HepG2 (cell line): Measurements from ENCODE around the gene MYL11. TPM values are rescaled to one million over a fixed set of nuclear protein-coding genes. Genes with fewer than 3 reads are reported as not detected.

Source experiments
- ATAC-seq: fragments of 200-7000 bp; cut with Tn5 transposase; 3 replicates; pipeline ENCODE4 v1.9.1; 2020; ENCODE audit warnings: mild to moderate bottlenecking, moderate library complexity
- BruUV-seq: library from RNA; stranded (reverse); fragments of 400-500 nt; replicated peaks from 2 replicates; lab custom pipeline; 2021; lab: Mats Ljungman, UMichigan
- CTCF ChIA-PET: fragments of 300-600 bp; formaldehyde crosslinking; extraction: SDS; loops from one replicate; lab custom pipeline; 2021; ENCODE audit warnings: low total read pairs, inconsistent platforms, low intra/inter-chr PET ratio; lab: Yijun Ruan, JAX
- POLR2A ChIA-PET: fragments of 350-600 bp; sonication (Branson Sonifier 250); formaldehyde crosslinking; loops from one replicate; lab custom pipeline; 2020; ENCODE audit warnings: antibody characterized with exemption, inconsistent platforms; lab: Yijun Ruan, JAX
- DNase-seq: peaks from one replicate; pipeline ENCODE4 v3.0.0-alpha.2; 2015; ENCODE audit warnings: low spot score
- FAIRE-seq: peaks from 3 replicates; lab custom pipeline; 2011; peaks lifted over from hg19 to GRCh38; lab: Jason Lieb, UNC
- H2AFZ ChIP-seq: one replicate; pipeline ENCODE4 v1.6.1; 2011; ENCODE audit warnings: low read length, inconsistent platforms
- H3K27ac ChIP-seq: fragments of 300-600 bp; 3 replicates; pipeline ENCODE4 v1.8.0; 2011; ENCODE audit warnings: mixed run types, mild to moderate bottlenecking, mixed read lengths, low read length, inconsistent platforms; ENCODE audit not compliant: insufficient read depth; ENCODE audit errors: extremely low read length
- H3K27me3 ChIP-seq, 2 experiments: fragments of 200-600 bp in 1 of 2; 2 replicates in 1 of 2; 3 replicates in 1 of 2; pipeline versions ENCODE4 v1.6.0 to v1.8.0; 2011; ENCODE audit warnings: low read length in 2 of 2, mild to moderate bottlenecking in 2 of 2, moderate library complexity in 2 of 2, inconsistent platforms in 1 of 2; ENCODE audit not compliant: insufficient read depth in 2 of 2, control insufficient read depth in 1 of 2
- H3K36me3 ChIP-seq, 2 experiments: fragments of 200-600 bp in 1 of 2; replicated peaks in 1 of 2; 2 replicates in 1 of 2; 3 replicates in 1 of 2; pipeline versions ENCODE4 v1.5.1 to v1.8.0; 2011; ENCODE audit warnings: low read length in 2 of 2, inconsistent platforms in 1 of 2; ENCODE audit not compliant: insufficient read depth in 2 of 2, control insufficient read depth in 1 of 2
- H3K4me1 ChIP-seq: 2 replicates; pipeline ENCODE4 v1.5.1; 2012; ENCODE audit warnings: low read length, inconsistent platforms; ENCODE audit not compliant: insufficient read depth
- H3K4me2 ChIP-seq: 2 replicates; pipeline ENCODE4 v1.6.0; 2011; ENCODE audit warnings: low read depth, low read length, inconsistent platforms
- H3K4me3 ChIP-seq, 3 experiments: fragments of 200-600 bp in 1 of 3; sonication (generic), shearing (Covaris generic) in 1 of 3; replicated peaks in 1 of 3; 2 replicates each; pipeline ENCODE4 v1.5.1; 2011 to 2016; ENCODE audit warnings: low read length in 3 of 3, inconsistent platforms in 2 of 3, low read depth in 2 of 3, mild to moderate bottlenecking in 2 of 3, control low read depth in 1 of 3, mixed read lengths in 1 of 3; ENCODE audit not compliant: insufficient read depth in 1 of 3
- H3K79me2 ChIP-seq: one replicate; pipeline ENCODE4 v1.6.1; 2011; ENCODE audit warnings: low read length, inconsistent platforms; ENCODE audit not compliant: insufficient read depth
- H3K9ac ChIP-seq: 2 replicates; pipeline ENCODE4 v1.6.0; 2011; ENCODE audit warnings: mild to moderate bottlenecking, low read depth, low read length, inconsistent platforms; ENCODE audit not compliant: insufficient read depth
- H3K9me3 ChIP-seq: 2 replicates; pipeline ENCODE4 v1.5.1; 2012; ENCODE audit warnings: mild to moderate bottlenecking, low read length
- H4K20me1 ChIP-seq: 2 replicates; pipeline ENCODE4 v1.6.0; 2011; ENCODE audit warnings: inconsistent platforms, mild to moderate bottlenecking, low read length, moderate library complexity; ENCODE audit not compliant: insufficient read depth
- AHDC1 ChIP-seq: sonication (generic); formaldehyde crosslinking; IDR thresholded peaks from 2 replicates; pipeline ENCODE4 v1.5.1; 2020; ENCODE audit warnings: mild to moderate bottlenecking, missing genetic modification reagents, borderline replicate concordance
- NKX3-1 ChIP-seq: sonication (generic); formaldehyde crosslinking; IDR thresholded peaks from 2 replicates; pipeline ENCODE4 v1.5.0; 2020; ENCODE audit warnings: missing genetic modification reagents
- POLR2AphosphoS5 ChIP-seq: IDR thresholded peaks from 2 replicates; pipeline ENCODE4 v1.6.1; 2012; ENCODE audit warnings: low read depth, low read length
- SALL1 ChIP-seq: sonication (generic); formaldehyde crosslinking; IDR thresholded peaks from 2 replicates; pipeline ENCODE4 v1.8.0; 2022; ENCODE audit warnings: mild to moderate bottlenecking, missing genetic modification reagents
- SMAD3 ChIP-seq: sonication (generic); formaldehyde crosslinking; IDR thresholded peaks from 2 replicates; pipeline ENCODE4 v1.4.0; 2020; ENCODE audit warnings: missing genetic modification reagents
- TFAP4 ChIP-seq: sonication (generic); IDR thresholded peaks from 2 replicates; pipeline ENCODE4 v1.6.1; 2016; ENCODE audit warnings: low read depth, borderline replicate concordance
- ZNF20 ChIP-seq: sonication (generic); formaldehyde crosslinking; IDR thresholded peaks from 2 replicates; pipeline ENCODE4 v1.4.0; 2020; ENCODE audit warnings: mild to moderate bottlenecking, moderate library complexity, missing genetic modification reagents
- ZNF260 ChIP-seq: sonication (generic); formaldehyde crosslinking; IDR thresholded peaks from 2 replicates; pipeline ENCODE4 v1.4.0; 2020; ENCODE audit warnings: missing genetic modification reagents, low read depth, mild to moderate bottlenecking, borderline replicate concordance
- ZNF274 ChIP-seq: sonication (generic); formaldehyde crosslinking; IDR thresholded peaks from 2 replicates; pipeline ENCODE4 v1.5.1; 2020; ENCODE audit warnings: mild to moderate bottlenecking, missing genetic modification reagents
- ZNF333 ChIP-seq: sonication (generic); formaldehyde crosslinking; IDR thresholded peaks from 2 replicates; pipeline ENCODE4 v1.4.0; 2020; ENCODE audit warnings: mild to moderate bottlenecking, missing genetic modification reagents, borderline replicate concordance
- ZNF44 ChIP-seq: sonication (generic); formaldehyde crosslinking; IDR thresholded peaks from 2 replicates; pipeline ENCODE4 v1.5.1; 2020; ENCODE audit warnings: mild to moderate bottlenecking, missing genetic modification reagents
- ZNF773 ChIP-seq: sonication (generic); formaldehyde crosslinking; IDR thresholded peaks from 2 replicates; pipeline ENCODE4 v1.4.0; 2020; ENCODE audit warnings: missing genetic modification reagents, borderline replicate concordance
- WGBS: methylation state at CpG from one replicate; pipeline ENCODE4 v1.1.6; 2017; ENCODE audit warnings: low lambda C conversion rate; 5-methylcytosine and 5-hydroxymethylcytosine counted together
- in situ Hi-C: cut with HindIII; loops from 2 replicates; pipeline ENCODE4 v1.10.0; 2017; ENCODE audit warnings: low pct_unique_long_range_greater_than_20kb; ENCODE audit not compliant: extremely low pct_ligation_motif_present
- intact Hi-C: fragments of 100-400 bp; cut with micrococcal nuclease; formaldehyde crosslinking; loops from one replicate; pipeline ENCODE4 v1.10.0; 2022; ENCODE audit not compliant: unreplicated experiment
- polyA plus RNA-seq, 8 experiments: library from polyadenylated mRNA; depleted of rRNA in 3 of 8; stranded (reverse) in 7 of 8; unstranded in 1 of 8; fragments of >200 nt; fragmentation: Illumina TruSeq in 4 of 8; extraction: Trizol in 4 of 8; gene quantifications; 2 replicates each; pipeline versions ENCODE4 v1.2.1 to v1.2.3, GENCODE V29; 2011 to 2016; ENCODE audit warnings: low read depth in 4 of 8, missing spikeins in 1 of 8, mixed read lengths in 1 of 8; ENCODE audit not compliant: insufficient read depth in 1 of 8
- total RNA-seq, 5 experiments: library from RNA; depleted of rRNA; stranded (reverse); fragments of >200 nt; fragmentation: Illumina TruSeq; extraction: Trizol; gene quantifications; 2 replicates each; pipeline ENCODE4 v1.2.3, GENCODE V29; 2016; ENCODE audit warnings: low read depth in 1 of 5

The MYL11 gene
- total and polyA plus RNA-seq, 2 of the 13 experiments (the other 11 are each of a cell fraction or from before 2014, with no cell fraction given), result not detected

GRCh38 chr16:30355954-30356308, 18.7 kb upstream of the MYL11 start (continued):
- TF ChIP-seq AHDC1 (CRISPR knock-in tag) (peak; percentile 14; the same call in 1 of the 2 replicates), TFAP4 (no peak), ZNF274 (CRISPR knock-in tag) (0 out of 2 replicates have a peak, but pooled peaks have one; percentile 82)

GRCh38 chr16:30356401-30357084, 18.1 kb upstream of the MYL11 start:
- intact Hi-C loops, result no loop called here
- TF ChIP-seq POLR2AphosphoS5 (0 out of 2 replicates have a peak, but pooled peaks have one; percentile 14), ZNF773 (CRISPR knock-in tag) (no peak), ZNF44 (no peak), NKX3-1 (CRISPR knock-in tag) (no peak), ZNF20 (CRISPR knock-in tag) (0 out of 2 replicates have a peak, but pooled peaks have one; percentile 0), SALL1 (CRISPR knock-in tag) (no peak), ZNF260 (no peak), SMAD3 (CRISPR knock-in tag) (no peak), ZNF333 (CRISPR knock-in tag) (peak; percentile 28; the same call in 1 of the 2 replicates), TFAP4 (no peak)

More at GRCh38 chr16:30356401-30357084, 18.1 kb upstream of the MYL11 start:
- BruUV-seq, result no TSS peak
- H3K9me3 ChIP-seq, result no peaks in the 10 kb centered on the region
- peaks cover 23% of the 10 kb centered on the region for H3K79me2 ChIP-seq
- H3K4me1 ChIP-seq, result peaks cover 52% of the 10 kb centered on the region
- no peaks in the 10 kb centered on the region for H4K20me1 ChIP-seq
- peak overlapping the region; percentile 64 to 94 (median 88); a peak in 5 of 6 replicates for H3K4me3 ChIP-seq
- ChIA-PET CTCF (no interaction called here), POLR2A (interaction anchor here (0.6 to 6.7 kb wide), 12 partner anchors 9 to 302 kb away, joined by 3 to 94 read pairs (median 7); partner anchors contain the start of genes DCTPP1, FBRS, TBC1D10B and ZNF48)
- 76% methylated on average over 11 of the region's 12 CpGs for WGBS
- H3K27me3 ChIP-seq, result no peaks in the 10 kb centered on the region; a peak in 1 of 5 replicates
- in situ Hi-C loops, result loop anchor here (10.0 kb wide), 1 partner anchor 258 kb away; the partner anchor contains the start of gene ZNF689
- peak overlapping the region; percentile 92 for H3K27ac ChIP-seq
- H3K9ac ChIP-seq, result peak overlapping the region; percentile 84
- H3K36me3 ChIP-seq, result peaks cover 10 to 48% of the 10 kb centered on the region in 2 experiments
- DNase-seq (no peak), ATAC-seq (no peak), FAIRE-seq (no peak)
- H2AFZ ChIP-seq, result no peak overlapping the region
- peak overlapping the region; percentile 95 for H3K4me2 ChIP-seq
